Measurements from ENCODE around the gene BRI3. TPM values are rescaled to one million over a fixed set of nuclear protein-coding genes. Genes with fewer than 3 reads are reported as not detected.
A peak's percentile ranks its signal among the peaks of the same experiment; 100 is the strongest.

The BRI3 gene
- total and polyA plus RNA-seq, 2 of the 13 experiments (the other 11 are each of a cell fraction or from before 2014, with no cell fraction given) = 54.0 to 103 TPM

- TF ChIP-seq, protein P1, sequence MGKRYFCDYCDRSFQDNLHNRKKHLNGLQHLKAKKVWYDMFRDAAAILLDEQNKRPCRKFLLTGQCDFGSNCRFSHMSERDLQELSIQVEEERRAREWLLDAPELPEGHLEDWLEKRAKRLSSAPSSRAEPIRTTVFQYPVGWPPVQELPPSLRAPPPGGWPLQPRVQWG (CRISPR knock-in tag; IDR thresholded peaks at IDR 0.05; ENCODE audit: borderline replicate concordance, low read depth) = no peak
- TF ChIP-seq TGIF2 (CRISPR knock-in tag; IDR thresholded peaks at IDR 0.05) (no peak), SALL1 (CRISPR knock-in tag; IDR thresholded peaks at IDR 0.05) (0 out of 2 replicates have a peak, but pooled peaks have one; percentile 37), ATAD3A (CRISPR knock-in tag; IDR thresholded peaks at IDR 0.05) (no peak), ARNT2 (CRISPR knock-in tag; IDR thresholded peaks at IDR 0.05; ENCODE audit: low read depth) (peak; percentile 50; the same call in 1 of the 2 replicates), RAD21 (CRISPR knock-in tag; IDR thresholded peaks at IDR 0.05) (peak; percentile 85), BRCA1 (CRISPR knock-in tag; IDR thresholded peaks at IDR 0.05) (no peak), STAG1 (CRISPR knock-in tag; IDR thresholded peaks at IDR 0.05) (peak; percentile 81), ZNF605 (CRISPR knock-in tag; IDR thresholded peaks at IDR 0.05) (no peak), ZNF501 (CRISPR knock-in tag; IDR thresholded peaks at IDR 0.05) (peak; percentile 36; the same call in 1 of the 2 replicates), ZNF276 (CRISPR knock-in tag; IDR thresholded peaks at IDR 0.05; ENCODE audit: low read depth) (no peak), ZNF235 (CRISPR knock-in tag; IDR thresholded peaks at IDR 0.05; ENCODE audit: borderline replicate concordance) (peak; percentile 64; the same call in 1 of the 2 replicates), MXD1 (CRISPR knock-in tag; IDR thresholded peaks at IDR 0.05) (0 out of 2 replicates have a peak, but pooled peaks have one; percentile 41), ZNF230 (CRISPR knock-in tag; IDR thresholded peaks at IDR 0.05) (0 out of 2 replicates have a peak, but pooled peaks have one; percentile 28), PCBP2 (optimal IDR thresholded peaks at IDR 0.05; ENCODE audit: low read depth, low read length, poor library complexity, severe bottlenecking) (no peak)
- TF ChIP-seq, protein P2, sequence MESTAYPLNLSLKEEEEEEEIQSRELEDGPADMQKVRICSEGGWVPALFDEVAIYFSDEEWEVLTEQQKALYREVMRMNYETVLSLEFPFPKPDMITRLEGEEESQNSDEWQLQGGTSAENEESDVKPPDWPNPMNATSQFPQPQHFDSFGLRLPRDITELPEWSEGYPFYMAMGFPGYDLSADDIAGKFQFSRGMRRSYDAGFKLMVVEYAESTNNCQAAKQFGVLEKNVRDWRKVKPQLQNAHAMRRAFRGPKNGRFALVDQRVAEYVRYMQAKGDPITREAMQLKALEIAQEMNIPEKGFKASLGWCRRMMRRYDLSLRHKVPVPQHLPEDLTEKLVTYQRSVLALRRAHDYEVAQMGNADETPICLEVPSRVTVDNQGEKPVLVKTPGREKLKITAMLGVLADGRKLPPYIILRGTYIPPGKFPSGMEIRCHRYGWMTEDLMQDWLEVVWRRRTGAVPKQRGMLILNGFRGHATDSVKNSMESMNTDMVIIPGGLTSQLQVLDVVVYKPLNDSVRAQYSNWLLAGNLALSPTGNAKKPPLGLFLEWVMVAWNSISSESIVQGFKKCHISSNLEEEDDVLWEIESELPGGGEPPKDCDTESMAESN (CRISPR knock-in tag; conservative IDR thresholded peaks at IDR 0.05) = 0 out of 2 replicates have a peak, but pooled peaks have one; percentile 30
- TF ChIP-seq, protein P3, sequence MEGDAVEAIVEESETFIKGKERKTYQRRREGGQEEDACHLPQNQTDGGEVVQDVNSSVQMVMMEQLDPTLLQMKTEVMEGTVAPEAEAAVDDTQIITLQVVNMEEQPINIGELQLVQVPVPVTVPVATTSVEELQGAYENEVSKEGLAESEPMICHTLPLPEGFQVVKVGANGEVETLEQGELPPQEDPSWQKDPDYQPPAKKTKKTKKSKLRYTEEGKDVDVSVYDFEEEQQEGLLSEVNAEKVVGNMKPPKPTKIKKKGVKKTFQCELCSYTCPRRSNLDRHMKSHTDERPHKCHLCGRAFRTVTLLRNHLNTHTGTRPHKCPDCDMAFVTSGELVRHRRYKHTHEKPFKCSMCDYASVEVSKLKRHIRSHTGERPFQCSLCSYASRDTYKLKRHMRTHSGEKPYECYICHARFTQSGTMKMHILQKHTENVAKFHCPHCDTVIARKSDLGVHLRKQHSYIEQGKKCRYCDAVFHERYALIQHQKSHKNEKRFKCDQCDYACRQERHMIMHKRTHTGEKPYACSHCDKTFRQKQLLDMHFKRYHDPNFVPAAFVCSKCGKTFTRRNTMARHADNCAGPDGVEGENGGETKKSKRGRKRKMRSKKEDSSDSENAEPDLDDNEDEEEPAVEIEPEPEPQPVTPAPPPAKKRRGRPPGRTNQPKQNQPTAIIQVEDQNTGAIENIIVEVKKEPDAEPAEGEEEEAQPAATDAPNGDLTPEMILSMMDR (CRISPR knock-in tag; IDR thresholded peaks at IDR 0.05) = peak; percentile 94
- TF ChIP-seq, protein P4, sequence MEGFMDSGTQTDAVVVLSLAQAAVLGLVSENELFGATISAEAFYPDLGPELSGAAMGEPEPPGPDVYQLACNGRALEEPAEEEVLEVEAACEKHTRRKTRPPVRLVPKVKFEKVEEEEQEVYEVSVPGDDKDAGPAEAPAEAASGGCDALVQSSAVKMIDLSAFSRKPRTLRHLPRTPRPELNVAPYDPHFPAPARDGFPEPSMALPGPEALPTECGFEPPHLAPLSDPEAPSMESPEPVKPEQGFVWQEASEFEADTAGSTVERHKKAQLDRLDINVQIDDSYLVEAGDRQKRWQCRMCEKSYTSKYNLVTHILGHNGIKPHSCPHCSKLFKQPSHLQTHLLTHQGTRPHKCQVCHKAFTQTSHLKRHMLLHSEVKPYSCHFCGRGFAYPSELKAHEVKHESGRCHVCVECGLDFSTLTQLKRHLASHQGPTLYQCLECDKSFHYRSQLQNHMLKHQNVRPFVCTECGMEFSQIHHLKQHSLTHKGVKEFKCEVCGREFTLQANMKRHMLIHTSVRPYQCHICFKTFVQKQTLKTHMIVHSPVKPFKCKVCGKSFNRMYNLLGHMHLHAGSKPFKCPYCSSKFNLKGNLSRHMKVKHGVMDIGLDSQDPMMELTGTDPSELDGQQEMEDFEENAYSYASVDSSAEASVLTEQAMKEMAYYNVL (CRISPR knock-in tag; IDR thresholded peaks at IDR 0.05; ENCODE audit: borderline replicate concordance) = peak; percentile 44; the same call in 1 of the 2 replicates
Measured at GRCh38 chr7:98240961-98241673, 40.4 kb upstream of the BRI3 start (continued).
